Lower leg skin (tissue), 4 donors: ENCODE measurements around the gene PCSK5. TPM values are rescaled to one million over a fixed set of nuclear protein-coding genes. Genes with fewer than 3 reads are reported as not detected.
"Not testable (repeated sequence)": the region's sequence is repeated elsewhere in the genome, so short reads cannot be mapped to it uniquely, and the experiment has no call there.

Experiments used
- DNase-seq, 2 donors: peaks; one replicate each; pipeline ENCODE4 v3.0.0-alpha.2; 2019; ENCODE audit warnings: low spot score in 2 of 2
- H3K4me3 ChIP-seq: fragments of 200-600 bp; sonication (generic); 2 replicates; pipeline ENCODE4 v1.5.1; 2017; ENCODE audit warnings: mild to moderate bottlenecking, low read depth; ENCODE audit not compliant: poor library complexity, severe bottlenecking
- POLR2A ChIP-seq, 2 donors: fragments of 450-650 bp; IDR thresholded peaks; one replicate each; pipeline ENCODE4 v1.6.1; 2016 to 2017; ENCODE audit warnings: antibody characterized with exemption in 2 of 2, mild to moderate bottlenecking in 1 of 2, moderate library complexity in 1 of 2
- WGBS, 2 donors: methylation state at CpG; one replicate each; pipeline ENCODE4 v1.1.5; 2018; 5-methylcytosine and 5-hydroxymethylcytosine counted together
- intact Hi-C: fragments of 100-400 bp; cut with DNase I; formaldehyde crosslinking; loops from one replicate; pipeline ENCODE4 v1.15.0; 2023; ENCODE audit warnings: low total_unique reads
- total RNA-seq, 4 donors: library from RNA; depleted of rRNA; stranded (reverse); fragments of >200 nt; gene quantifications; one replicate each; pipeline ENCODE4 v1.1.0, GENCODE V29; 2016
- TF ChIP-seq, protein P1 (sequence below), 3 donors: fragments of 450-650 bp; IDR thresholded peaks; one replicate each; pipeline ENCODE4 v1.5.1; 2016; ENCODE audit warnings: antibody characterized with exemption in 3 of 3, mild to moderate bottlenecking in 3 of 3, moderate library complexity in 2 of 3

PCSK5 gene
- total RNA-seq, 4 donors from 2014 or later: 6.4 to 10.8 (median 9.7) TPM

DNA sequence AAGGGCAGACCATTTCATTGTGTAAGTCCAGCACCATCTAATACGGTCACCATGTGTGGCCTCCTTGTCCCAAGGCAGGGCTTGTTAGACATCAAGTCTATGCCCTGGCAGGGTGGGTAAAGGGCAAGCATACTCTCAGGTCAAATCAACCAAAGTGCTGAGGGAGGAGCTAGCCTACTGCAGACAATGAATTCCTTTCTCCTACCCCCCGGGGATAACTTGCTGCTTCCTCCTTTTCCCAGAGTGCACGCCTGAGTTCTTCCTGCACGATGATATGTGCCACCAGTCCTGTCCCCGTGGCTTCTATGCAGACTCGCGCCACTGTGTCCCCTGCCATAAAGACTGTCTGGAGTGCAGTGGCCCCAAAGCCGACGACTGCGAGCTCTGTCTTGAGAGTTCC is 432.3 kb downstream of the PCSK5 start:
- intact Hi-C loops: no loop called here
- no peak for DNase-seq
- H3K4me3 ChIP-seq: no peak overlapping the region
- WGBS, 2 donors: 62 to 67% methylated on average over 10 of the region's 10 CpGs
- TF ChIP-seq, protein P1, sequence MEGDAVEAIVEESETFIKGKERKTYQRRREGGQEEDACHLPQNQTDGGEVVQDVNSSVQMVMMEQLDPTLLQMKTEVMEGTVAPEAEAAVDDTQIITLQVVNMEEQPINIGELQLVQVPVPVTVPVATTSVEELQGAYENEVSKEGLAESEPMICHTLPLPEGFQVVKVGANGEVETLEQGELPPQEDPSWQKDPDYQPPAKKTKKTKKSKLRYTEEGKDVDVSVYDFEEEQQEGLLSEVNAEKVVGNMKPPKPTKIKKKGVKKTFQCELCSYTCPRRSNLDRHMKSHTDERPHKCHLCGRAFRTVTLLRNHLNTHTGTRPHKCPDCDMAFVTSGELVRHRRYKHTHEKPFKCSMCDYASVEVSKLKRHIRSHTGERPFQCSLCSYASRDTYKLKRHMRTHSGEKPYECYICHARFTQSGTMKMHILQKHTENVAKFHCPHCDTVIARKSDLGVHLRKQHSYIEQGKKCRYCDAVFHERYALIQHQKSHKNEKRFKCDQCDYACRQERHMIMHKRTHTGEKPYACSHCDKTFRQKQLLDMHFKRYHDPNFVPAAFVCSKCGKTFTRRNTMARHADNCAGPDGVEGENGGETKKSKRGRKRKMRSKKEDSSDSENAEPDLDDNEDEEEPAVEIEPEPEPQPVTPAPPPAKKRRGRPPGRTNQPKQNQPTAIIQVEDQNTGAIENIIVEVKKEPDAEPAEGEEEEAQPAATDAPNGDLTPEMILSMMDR (IDR thresholded peaks at IDR 0.05): no peak
- no peak for TF ChIP-seq POLR2A (IDR thresholded peaks at IDR 0.05)

DNA sequence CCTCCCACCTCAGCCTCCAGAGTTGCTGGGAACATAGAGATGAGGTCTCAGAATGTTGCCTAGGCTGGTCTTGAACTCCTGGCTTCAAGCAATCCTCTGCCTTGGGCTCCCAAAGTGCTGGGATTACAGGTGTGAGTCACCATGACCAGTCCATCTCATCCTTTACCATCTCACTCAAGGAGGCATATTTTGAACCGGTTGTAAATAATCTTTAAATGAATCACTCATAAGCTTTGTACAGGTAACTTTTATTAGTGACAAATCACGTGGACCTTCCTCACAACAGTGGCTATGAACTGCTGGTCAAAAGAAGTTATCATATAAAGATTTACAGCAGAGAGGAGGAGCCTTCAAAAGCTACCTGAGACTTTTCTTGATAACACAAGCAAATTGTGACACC is 433.0 kb downstream of the PCSK5 start:
- peak in 1 of 2 donors; percentile 34 for DNase-seq
- intact Hi-C loops: no loop called here
- H3K4me3 ChIP-seq: no peak overlapping the region
- TF ChIP-seq POLR2A (IDR thresholded peaks at IDR 0.05): no peak
- TF ChIP-seq, protein P1 (IDR thresholded peaks at IDR 0.05): no peak
- WGBS, 2 donors: 76 to 80% methylated on average over 2 of the region's 2 CpGs

DNA sequence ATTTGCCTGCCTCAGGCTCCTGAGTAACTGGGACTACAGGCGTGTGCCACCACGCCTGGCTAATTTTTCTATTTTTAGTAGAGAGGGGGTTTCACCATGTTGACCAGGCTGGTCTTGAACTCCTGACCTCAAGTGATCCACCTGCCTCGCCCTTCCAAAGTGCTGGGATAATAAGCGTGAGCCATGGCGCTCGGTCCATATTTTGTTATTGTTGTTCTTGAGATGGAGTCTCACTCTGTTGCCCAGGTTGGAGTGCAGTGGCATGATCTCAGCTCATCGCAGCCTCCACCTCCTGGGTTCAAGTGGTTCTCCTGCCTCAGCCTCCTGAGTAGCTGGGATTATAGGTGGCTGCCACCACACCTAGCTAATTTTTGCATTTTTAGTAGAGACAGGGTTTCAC is 433.6 kb downstream of the PCSK5 start:
- intact Hi-C loops, H3K4me3 ChIP-seq: not testable (repeated sequence)
- 86 to 92% methylated on average over 7 of the region's 7 CpGs for WGBS, 2 donors
- peak in 1 of 2 donors; percentile 63 for DNase-seq

DNA sequence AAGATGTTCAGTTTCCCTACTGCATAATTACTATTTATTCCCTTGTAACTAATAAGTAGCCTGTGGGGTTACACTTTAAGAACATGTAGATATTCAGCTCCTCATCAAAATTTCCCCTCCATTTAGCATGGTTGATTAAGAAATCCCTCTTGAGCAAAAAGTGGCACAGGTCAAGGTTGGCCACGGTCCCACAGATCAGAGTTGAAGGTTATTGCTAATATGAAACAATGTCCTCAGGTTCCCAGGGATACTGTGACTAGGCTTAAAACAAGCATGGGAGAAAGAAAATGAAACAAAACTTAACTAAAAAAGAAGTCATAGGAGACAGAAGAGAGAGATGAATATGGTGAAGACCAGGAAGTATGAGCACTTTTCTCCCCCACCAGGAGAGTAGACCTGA is 439.6 kb downstream of the PCSK5 start:
- TF ChIP-seq POLR2A (IDR thresholded peaks at IDR 0.05): no peak
- DNase-seq: peak in 1 of 2 donors; percentile 29
- intact Hi-C loops: no loop called here
- WGBS, 2 donors: 63 to 83% methylated on average over 1 of the region's 1 CpG
- no peak overlapping the region for H3K4me3 ChIP-seq

DNA sequence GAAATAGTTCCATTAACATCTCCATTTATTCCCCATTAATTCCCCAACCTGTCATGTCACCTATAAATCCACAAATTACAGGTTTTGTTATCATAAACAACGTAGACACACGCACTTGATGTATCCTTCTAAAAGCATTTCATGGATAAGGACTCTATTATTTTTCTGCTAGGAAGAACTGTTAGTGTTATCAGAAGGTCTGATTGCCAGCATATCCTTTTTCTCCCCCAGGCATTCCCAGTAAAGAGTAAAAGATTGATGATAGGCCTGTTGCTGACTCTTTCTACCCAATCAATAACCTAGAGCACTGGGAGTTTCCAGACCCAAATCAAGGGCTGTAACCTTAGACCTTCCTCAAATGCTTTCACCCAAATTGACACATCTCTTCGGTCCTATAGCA is 442.9 kb downstream of the PCSK5 start:
- WGBS, 2 donors: 62 to 72% methylated on average over 3 of the region's 3 CpGs
- intact Hi-C loops: no loop called here
- TF ChIP-seq, protein P1 (IDR thresholded peaks at IDR 0.05): no peak
- no peak for TF ChIP-seq POLR2A (IDR thresholded peaks at IDR 0.05)
- no peak overlapping the region for H3K4me3 ChIP-seq
- DNase-seq: no peak

DNA sequence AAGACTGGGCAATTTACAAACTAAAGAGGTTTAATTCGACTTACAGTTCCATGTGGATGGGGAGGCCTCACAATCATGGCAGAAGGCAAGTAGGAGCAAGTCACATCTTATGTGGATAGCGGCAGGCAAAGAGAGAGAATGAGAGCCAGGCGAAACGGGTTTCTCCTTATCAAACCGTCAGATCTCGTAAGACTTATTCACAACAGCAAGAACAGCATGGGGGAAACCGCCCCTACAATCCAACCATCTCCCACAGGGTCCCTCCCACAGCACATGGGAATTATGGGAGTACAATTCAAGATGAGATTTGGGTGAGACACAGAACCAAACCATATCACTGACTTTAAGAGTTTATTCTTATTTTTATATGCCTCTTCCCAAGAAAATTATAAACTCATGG is 443.5 kb downstream of the PCSK5 start:
- intact Hi-C loops: no loop called here
- H3K4me3 ChIP-seq: no peak overlapping the region
- TF ChIP-seq POLR2A (IDR thresholded peaks at IDR 0.05): no peak
- TF ChIP-seq, protein P1 (IDR thresholded peaks at IDR 0.05): no peak
- WGBS, 2 donors: 44 to 55% methylated on average over 7 of the region's 7 CpGs
- DNase-seq: peak in 1 of 2 donors; percentile 23

DNA sequence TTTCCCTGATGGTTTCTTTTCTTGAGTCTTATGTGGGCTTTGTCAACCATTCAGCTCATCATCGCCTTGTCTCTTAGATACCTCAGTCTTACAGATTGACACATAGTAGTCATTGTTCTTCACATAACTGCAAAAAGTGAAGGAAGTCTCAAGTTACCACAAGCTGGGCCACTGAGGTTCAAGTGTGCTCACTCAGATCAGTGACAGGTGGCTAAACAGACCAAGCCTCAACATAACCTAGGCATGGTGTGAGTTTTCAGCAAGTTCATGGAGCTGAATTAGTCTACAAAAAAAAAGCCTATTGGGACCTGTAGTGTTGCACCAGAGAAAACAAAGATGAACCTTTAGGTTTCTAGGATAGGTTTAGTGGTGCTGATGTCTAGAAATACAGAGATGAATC is 445.6 kb downstream of the PCSK5 start:
- no peak for TF ChIP-seq POLR2A (IDR thresholded peaks at IDR 0.05)
- TF ChIP-seq, protein P1 (IDR thresholded peaks at IDR 0.05): no peak
- 96 to 100% methylated on average over 1 of the region's 1 CpG for WGBS, 2 donors
- DNase-seq: no peak
- intact Hi-C loops: no loop called here
- no peak overlapping the region for H3K4me3 ChIP-seq
